Vagina (tissue), 2 donors: ENCODE measurements around the gene QRICH2. TPM values are rescaled to one million over a fixed set of nuclear protein-coding genes. Genes with fewer than 3 reads are reported as not detected.
A peak's percentile ranks its signal among the peaks of the same experiment; 100 is the strongest.

Source experiments
- DNase-seq, 2 donors: peaks; one replicate each; pipeline ENCODE4 v3.0.0-alpha.2; 2017; ENCODE audit errors: extremely low spot score in 2 of 2
- H3K27ac ChIP-seq: fragments of 200-600 bp; sonication (generic); one replicate; pipeline ENCODE4 v1.5.1; 2019
- H3K27me3 ChIP-seq: fragments of 200-600 bp; sonication (generic); one replicate; pipeline ENCODE4 v1.5.1; 2019
- H3K36me3 ChIP-seq, 2 donors: fragments of 200-600 bp; sonication (generic); one replicate each; pipeline ENCODE4 v1.5.1; 2017 to 2019
- H3K4me1 ChIP-seq: fragments of 200-600 bp; sonication (generic); one replicate; pipeline ENCODE4 v1.5.1; 2019
- H3K4me3 ChIP-seq, 2 donors: fragments of 200-600 bp; sonication (generic); 1 replicate in 1 of 2; 2 replicates in 1 of 2; pipeline ENCODE4 v1.5.1; 2016 to 2019
- H3K9me3 ChIP-seq: fragments of 200-600 bp; sonication (generic); one replicate; pipeline ENCODE4 v1.5.1; 2019
- CTCF ChIP-seq, 3 experiments: fragments of 450-650 bp in 2 of 3; fragments of 200-600 bp in 1 of 3; sonication (generic) in 1 of 3; IDR thresholded peaks; one replicate each; pipeline ENCODE4 v1.5.1; 2017 to 2019; ENCODE audit warnings: antibody characterized with exemption in 3 of 3, mild to moderate bottlenecking in 2 of 3, moderate library complexity in 2 of 3
- POLR2A ChIP-seq, 2 donors: fragments of 450-650 bp; IDR thresholded peaks; one replicate each; pipeline ENCODE4 v1.6.1; 2017; ENCODE audit warnings: antibody characterized with exemption in 2 of 2, mild to moderate bottlenecking in 2 of 2, moderate library complexity in 2 of 2
- POLR2AphosphoS5 ChIP-seq, 2 donors: sonication (generic); formaldehyde crosslinking; IDR thresholded peaks; one replicate each; pipeline ENCODE4 v1.9.0; 2017; ENCODE audit warnings: antibody characterized with exemption in 2 of 2, mild to moderate bottlenecking in 2 of 2, low read depth in 1 of 2; ENCODE audit not compliant: insufficient read depth in 1 of 2
- intact Hi-C: fragments of 100-400 bp; cut with DNase I; formaldehyde crosslinking; loops from one replicate; pipeline ENCODE4 v1.15.1; 2023
- total RNA-seq: library from RNA; depleted of rRNA; stranded (reverse); fragments of >200 nt; gene quantifications from one replicate; pipeline ENCODE4 v1.2.3, GENCODE V29; 2016

QRICH2 gene
- 10.8 TPM for total RNA-seq

- peaks cover 0 to 19% of the 10 kb centered on the region in 2 donors for H3K36me3 ChIP-seq
- intact Hi-C loops = loop anchor here (2.0 to 10.0 kb wide), 2 partner anchors 89 to 187 kb away; no protein-coding TSS in a partner anchor
- no peak for DNase-seq
Measured at GRCh38 chr17:76307966-76308338, at the start of gene QRICH2. TSS of gene QRICH2 (minus strand) at chr17:76308276. CDS start at chr17:76307998, 278 bp downstream.

GRCh38 chr17:76357597-76358158 lies 49.6 kb upstream of the QRICH2 start:
- Histone ChIP-seq H3K27me3 (no peaks in the 10 kb centered on the region), H3K9me3 (no peaks in the 10 kb centered on the region), H3K27ac (no peak overlapping the region), H3K4me1 (peaks cover 26% of the 10 kb centered on the region), H3K36me3 (no peaks in the 10 kb centered on the region), H3K4me3 (no peak overlapping the region)
- no peak for DNase-seq
- no peak for TF ChIP-seq CTCF (IDR thresholded peaks at IDR 0.05)
- no peak for TF ChIP-seq POLR2AphosphoS5 (IDR thresholded peaks at IDR 0.05; ENCODE audit: insufficient read depth in 1 of 2, low read depth in 1 of 2)
- TF ChIP-seq POLR2A (IDR thresholded peaks at IDR 0.05) = no peak
- intact Hi-C loops = no loop called here

More at GRCh38 chr17:76307966-76308338, at the start of gene QRICH2:
- Histone ChIP-seq H3K27ac (no peak within 1 kb of the TSS), H3K4me3 (no peak within 1 kb of the TSS), H3K9me3 (no peaks in the 10 kb centered on the region), H3K27me3 (no peaks in the 10 kb centered on the region), H3K4me1 (no peaks in the 10 kb centered on the region)
- TF ChIP-seq POLR2AphosphoS5 (IDR thresholded peaks at IDR 0.05; ENCODE audit: insufficient read depth in 1 of 2, low read depth in 1 of 2) (no peak), POLR2A (IDR thresholded peaks at IDR 0.05) (no peak), CTCF (IDR thresholded peaks at IDR 0.05) (no peak)

- peaks cover 26% of the 10 kb centered on the region for H3K4me1 ChIP-seq
- H3K36me3 ChIP-seq = no peaks in the 10 kb centered on the region
- no peaks in the 10 kb centered on the region for H3K9me3 ChIP-seq
- no peak overlapping the region for H3K27ac ChIP-seq
- no peak overlapping the region for H3K4me3 ChIP-seq
- intact Hi-C loops = no loop called here
- H3K27me3 ChIP-seq = no peaks in the 10 kb centered on the region
- no peak for DNase-seq
- TF ChIP-seq POLR2AphosphoS5 (IDR thresholded peaks at IDR 0.05; ENCODE audit: insufficient read depth in 1 of 2, low read depth in 1 of 2) (no peak), CTCF (IDR thresholded peaks at IDR 0.05) (no peak), POLR2A (IDR thresholded peaks at IDR 0.05) (no peak)
Measured at GRCh38 chr17:76356803-76357456, 48.9 kb upstream of the QRICH2 start.

GRCh38 chr17:76354747-76355310 lies 46.8 kb upstream of the QRICH2 start:
- intact Hi-C loops = no loop called here
- H3K4me1 ChIP-seq = peaks cover 21% of the 10 kb centered on the region
- H3K27me3 ChIP-seq = no peaks in the 10 kb centered on the region
- no peaks in the 10 kb centered on the region for H3K9me3 ChIP-seq
- no peaks in the 10 kb centered on the region for H3K36me3 ChIP-seq
- peak overlapping the region in 1 of 2 donors; percentile 95 for H3K4me3 ChIP-seq
- TF ChIP-seq POLR2A (IDR thresholded peaks at IDR 0.05) (no peak), CTCF (IDR thresholded peaks at IDR 0.05) (no peak), POLR2AphosphoS5 (IDR thresholded peaks at IDR 0.05; ENCODE audit: insufficient read depth in 1 of 2, low read depth in 1 of 2) (no peak)
- DNase-seq = no peak
- no peak overlapping the region for H3K27ac ChIP-seq

GRCh38 chr17:76354317-76354729 lies 46.2 kb upstream of the QRICH2 start:
- Histone ChIP-seq H3K27me3 (no peaks in the 10 kb centered on the region), H3K27ac (peak overlapping the region; percentile 85), H3K36me3 (no peaks in the 10 kb centered on the region), H3K9me3 (no peaks in the 10 kb centered on the region), H3K4me1 (peaks cover 21% of the 10 kb centered on the region), H3K4me3 (peak overlapping the region; percentile 90 to 95)
- intact Hi-C loops = no loop called here
- no peak for TF ChIP-seq CTCF (IDR thresholded peaks at IDR 0.05)
- TF ChIP-seq POLR2AphosphoS5 (IDR thresholded peaks at IDR 0.05; ENCODE audit: insufficient read depth in 1 of 2, low read depth in 1 of 2) = no peak
- TF ChIP-seq POLR2A (IDR thresholded peaks at IDR 0.05) = no peak
- DNase-seq = no peak
